ENCODE data around the gene HBA2. TPM values are rescaled to one million over a fixed set of nuclear protein-coding genes. Genes with fewer than 3 reads are reported as not detected.

The HBA2 gene
- total and polyA plus RNA-seq, 9 of the 15 experiments (the other 6 are each of a cell fraction or from before 2014, with no cell fraction given) = 40.4 to 853 (median 286) TPM

- TF ChIP-seq SREBF2 (CRISPR knock-in tag; IDR thresholded peaks at IDR 0.05) (no peak), MYC (IDR thresholded peaks at IDR 0.05; ENCODE audit: low read depth, low read length) (no peak), MYC (CRISPR knock-in tag; IDR thresholded peaks at IDR 0.05; ENCODE audit: borderline replicate concordance, low read depth) (no peak), ID3 (CRISPR knock-in tag; IDR thresholded peaks at IDR 0.05) (no peak), ID3 (tag; IDR thresholded peaks at IDR 0.05) (no peak), ZNF239 (CRISPR knock-in tag; IDR thresholded peaks at IDR 0.05) (no peak), THRAP3 (IDR thresholded peaks at IDR 0.05; ENCODE audit: borderline replicate concordance) (no peak), ZNF347 (CRISPR knock-in tag; IDR thresholded peaks at IDR 0.05; ENCODE audit: low read depth) (no peak), ETV6 (IDR thresholded peaks at IDR 0.05; ENCODE audit: borderline replicate concordance in 1 of 2, low read depth in 2 of 2, low read length in 1 of 2) (no peak), ETV6 (CRISPR knock-in tag; IDR thresholded peaks at IDR 0.05; ENCODE audit: borderline replicate concordance) (no peak), CBFA2T2 (conservative IDR thresholded peaks at IDR 0.05) (peak; percentile 74), RAD21 (CRISPR knock-in tag; conservative IDR thresholded peaks at IDR 0.05 in 1 of 2, IDR thresholded peaks at IDR 0.05 in 1 of 2) (no peak; a peak in 1 of 4 replicates), SNRNP70 (optimal IDR thresholded peaks at IDR 0.05; ENCODE audit: low read depth, low read length) (no peak), CBX5 (IDR thresholded peaks at IDR 0.05; ENCODE audit: borderline replicate concordance, low read depth) (no peak), CSDE1 (IDR thresholded peaks at IDR 0.05) (no peak), HDAC1 (IDR thresholded peaks at IDR 0.05) (peak in 1 of 2 experiments; percentile 80; a peak in 2 of 4 replicates), ELF2 (CRISPR knock-in tag; IDR thresholded peaks at IDR 0.05) (no peak), ZEB2 (IDR thresholded peaks at IDR 0.05) (0 out of 2 replicates have a peak, but pooled peaks have one; percentile 12), DEAF1 (CRISPR knock-in tag; IDR thresholded peaks at IDR 0.05) (no peak), NELFE (IDR thresholded peaks at IDR 0.05; ENCODE audit: insufficient read depth, insufficient read length) (no peak), PYGO2 (tag; IDR thresholded peaks at IDR 0.05) (0 out of 2 replicates have a peak, but pooled peaks have one; percentile 13), ZNF551 (CRISPR knock-in tag; IDR thresholded peaks at IDR 0.05) (no peak), EP300 (IDR thresholded peaks at IDR 0.05; ENCODE audit: low read length) (peak; percentile 65), NCOA1 (IDR thresholded peaks at IDR 0.05; ENCODE audit: low read depth) (no peak), PHF21A (IDR thresholded peaks at IDR 0.05; ENCODE audit: borderline replicate concordance, low read depth) (no peak), POLR2G (IDR thresholded peaks at IDR 0.05; ENCODE audit: low read depth, low read length) (no peak), PHTF2 (CRISPR knock-in tag; IDR thresholded peaks at IDR 0.05) (no peak), ZNF707 (CRISPR knock-in tag; conservative IDR thresholded peaks at IDR 0.05) (no peak), HNRNPL (IDR thresholded peaks at IDR 0.05; ENCODE audit: low read depth, low read length) (no peak), ZNF174 (CRISPR knock-in tag; IDR thresholded peaks at IDR 0.05) (no peak), STAT5B (CRISPR knock-in tag; IDR thresholded peaks at IDR 0.05) (no peak), FUS (optimal IDR thresholded peaks at IDR 0.05; ENCODE audit: low read depth, low read length) (no peak), RHOXF2B (CRISPR knock-in tag; conservative IDR thresholded peaks at IDR 0.05) (no peak)
These were observed 27.9 kb upstream of the HBA2 start (continued) for GRCh38 chr16:144797-145252.
